ENCODE measurements around the gene CMTM4. TPM values are rescaled to one million over a fixed set of nuclear protein-coding genes. Genes with fewer than 3 reads are reported as not detected.

CMTM4 gene
- total and polyA plus RNA-seq, 2 of the 4 experiments (the other 2 are of a cell fraction) = 9.0 to 14.5 TPM

DNA sequence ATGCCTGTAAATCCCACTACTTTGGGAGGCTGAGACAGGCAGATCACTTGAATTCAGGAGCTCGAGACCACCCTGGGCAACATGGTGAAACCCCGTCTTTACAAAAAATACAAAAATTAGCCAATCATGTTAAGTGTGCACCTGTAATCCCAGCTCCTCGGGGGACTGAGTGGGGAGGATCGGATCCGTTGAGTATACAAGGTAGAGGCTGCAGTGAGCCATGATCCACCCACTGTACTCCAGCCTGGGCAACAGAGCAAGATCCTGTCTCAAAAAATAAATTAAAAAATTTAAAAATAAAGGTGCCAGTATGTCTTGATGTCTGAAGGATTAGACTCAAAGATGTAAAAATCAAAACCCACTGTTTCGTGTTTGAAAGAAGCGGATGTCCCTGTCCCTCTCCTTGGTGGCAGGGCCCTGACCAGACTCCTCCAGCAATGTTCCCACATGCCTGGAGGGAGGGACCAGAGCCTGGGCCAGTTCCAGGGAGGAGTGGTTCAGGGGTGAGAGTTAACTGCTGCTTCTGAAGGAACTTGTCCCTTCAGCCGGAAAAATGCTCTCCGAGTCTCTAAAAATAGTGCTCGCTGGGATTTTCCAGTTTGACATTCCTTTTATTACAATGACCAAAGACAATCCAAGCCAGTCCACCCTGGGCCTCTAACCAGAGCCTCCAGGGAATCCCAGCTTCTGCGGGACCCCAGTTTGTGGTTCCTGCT, 9.4 kb upstream of the CMTM4 start:
- Histone ChIP-seq H3K9me3 (ENCODE audit: control insufficient read depth, insufficient read depth, low read length) (no peaks in the 10 kb centered on the region), H3K9me1 (ENCODE audit: insufficient read depth, low read length) (0 out of 2 replicates have a peak, but pooled peaks cover 4% of the 10 kb centered on the region), H2BK15ac (ENCODE audit: low read depth, low read length) (no peak overlapping the region), H2BK20ac (ENCODE audit: low read depth, low read length) (peak overlapping the region; percentile 26; the same call in 1 of the 2 replicates), H2AK9ac (replicated peaks; ENCODE audit: low read depth, low read length, poor library complexity) (peak overlapping the region; percentile 3), H3K27me3 (ENCODE audit: control insufficient read depth, insufficient read depth, low read length) (no peaks in the 10 kb centered on the region), H4K91ac (ENCODE audit: insufficient read depth, low read depth, low read length) (no peak overlapping the region), H3K56ac (ENCODE audit: extremely low read depth, insufficient read depth, low read length) (no peak overlapping the region), H2AK5ac (ENCODE audit: low read depth, low read length) (no peak overlapping the region), H3K4me3 (ENCODE audit: insufficient read depth, low read depth, low read length) (no peak overlapping the region), H4K20me1 (ENCODE audit: insufficient read depth, low read length) (no peaks in the 10 kb centered on the region), H3K9ac (ENCODE audit: low read depth, low read length) (no peak overlapping the region), H4K5ac (ENCODE audit: low read depth, low read length) (peak overlapping the region; percentile 15; the same call in 1 of the 2 replicates), H4K8ac (ENCODE audit: low read depth in 2 of 2, low read length in 2 of 2) (peak overlapping the region in 1 of 2 experiments; percentile 63; a peak in 1 of 4 replicates), H3K27ac (ENCODE audit: insufficient read depth, low read length) (no peak overlapping the region), H3K4me2 (ENCODE audit: low read depth, low read length) (no peak overlapping the region), H2AFZ (replicated peaks; ENCODE audit: low read length, poor library complexity) (peak overlapping the region; percentile 66), H3K14ac (replicated peaks; ENCODE audit: low read depth, low read length) (peak overlapping the region; percentile 55), H3K4ac (ENCODE audit: low read depth, low read length) (peak overlapping the region; percentile 60), H2BK5ac (ENCODE audit: low read depth, low read length, poor library complexity, severe bottlenecking) (no peak overlapping the region), H3K36me3 (ENCODE audit: control insufficient read depth, insufficient read depth, low read length) (no peaks in the 10 kb centered on the region), H2BK120ac (ENCODE audit: low read depth, low read length) (peak overlapping the region; percentile 41; the same call in 1 of the 2 replicates), H3K4me1 (ENCODE audit: control insufficient read depth, insufficient read depth, low read length) (peaks cover 4% of the 10 kb centered on the region), H3K23ac (ENCODE audit: low read depth, low read length) (no peak overlapping the region; the same call in 1 of the 2 replicates), H3K18ac (ENCODE audit: low read depth, low read length) (no peak overlapping the region), H3K79me1 (ENCODE audit: low read depth in 1 of 2, low read length in 2 of 2) (no peaks in the 10 kb centered on the region)
- TF ChIP-seq, protein P1, sequence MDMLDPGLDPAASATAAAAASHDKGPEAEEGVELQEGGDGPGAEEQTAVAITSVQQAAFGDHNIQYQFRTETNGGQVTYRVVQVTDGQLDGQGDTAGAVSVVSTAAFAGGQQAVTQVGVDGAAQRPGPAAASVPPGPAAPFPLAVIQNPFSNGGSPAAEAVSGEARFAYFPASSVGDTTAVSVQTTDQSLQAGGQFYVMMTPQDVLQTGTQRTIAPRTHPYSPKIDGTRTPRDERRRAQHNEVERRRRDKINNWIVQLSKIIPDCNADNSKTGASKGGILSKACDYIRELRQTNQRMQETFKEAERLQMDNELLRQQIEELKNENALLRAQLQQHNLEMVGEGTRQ (IDR thresholded peaks at IDR 0.05; ENCODE audit: low read depth, low read length) = no peak
- TF ChIP-seq, protein P2, sequence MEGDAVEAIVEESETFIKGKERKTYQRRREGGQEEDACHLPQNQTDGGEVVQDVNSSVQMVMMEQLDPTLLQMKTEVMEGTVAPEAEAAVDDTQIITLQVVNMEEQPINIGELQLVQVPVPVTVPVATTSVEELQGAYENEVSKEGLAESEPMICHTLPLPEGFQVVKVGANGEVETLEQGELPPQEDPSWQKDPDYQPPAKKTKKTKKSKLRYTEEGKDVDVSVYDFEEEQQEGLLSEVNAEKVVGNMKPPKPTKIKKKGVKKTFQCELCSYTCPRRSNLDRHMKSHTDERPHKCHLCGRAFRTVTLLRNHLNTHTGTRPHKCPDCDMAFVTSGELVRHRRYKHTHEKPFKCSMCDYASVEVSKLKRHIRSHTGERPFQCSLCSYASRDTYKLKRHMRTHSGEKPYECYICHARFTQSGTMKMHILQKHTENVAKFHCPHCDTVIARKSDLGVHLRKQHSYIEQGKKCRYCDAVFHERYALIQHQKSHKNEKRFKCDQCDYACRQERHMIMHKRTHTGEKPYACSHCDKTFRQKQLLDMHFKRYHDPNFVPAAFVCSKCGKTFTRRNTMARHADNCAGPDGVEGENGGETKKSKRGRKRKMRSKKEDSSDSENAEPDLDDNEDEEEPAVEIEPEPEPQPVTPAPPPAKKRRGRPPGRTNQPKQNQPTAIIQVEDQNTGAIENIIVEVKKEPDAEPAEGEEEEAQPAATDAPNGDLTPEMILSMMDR (conservative IDR thresholded peaks at IDR 0.05; ENCODE audit: low read depth, low read length) = no peak
- TF ChIP-seq NFE2L2 (IDR thresholded peaks at IDR 0.05; ENCODE audit: low read depth, low read length) = no peak
- TF ChIP-seq CHD1 (IDR thresholded peaks at IDR 0.05; ENCODE audit: low read depth, low read length) = no peak
- ATAC-seq (ENCODE audit: low read depth) (peak; percentile 51; the same call in 1 of the 2 replicates), DNase-seq (peak; percentile 44)
- intact Hi-C loops (cut with micrococcal nuclease) = no loop called here
- ChIA-PET CTCF (no interaction called here), POLR2A (ENCODE audit: unreplicated experiment) (no interaction called here)
- in situ Hi-C loops (cut with MboI; ENCODE audit: low sequenced_read_pairs) = no loop called here
- no CpG with 5 or more reads among the region's 11 CpGs for WGBS, 2 experiments (ENCODE audit: extremely low coverage in 2 of 2, insufficient read length in 1 of 2)
- BruUV-seq (replicated peaks) = no TSS peak
- dilution Hi-C loops (cut with HindIII; ENCODE audit: low sequenced_read_pairs, unreplicated experiment) = no loop called here

Data from IMR-90 (cell line).